Natural killer cell (primary cell): ENCODE data around the gene SLC39A10. TPM values are rescaled to one million over a fixed set of nuclear protein-coding genes. Genes with fewer than 3 reads are reported as not detected.

Experiments
- ATAC-seq, 3 donors: fragments of 150-1000 bp in 2 of 3; fragments of 200-7000 bp in 1 of 3; cut with Tn5 transposase; 1 replicate in 1 of 3; 2 replicates in 2 of 3; pipeline ENCODE4 v1.10.0; 2021; ENCODE audit warnings: mild to moderate bottlenecking in 2 of 3, moderate library complexity in 2 of 3
- DNase-seq, 2 donors: peaks; one replicate each; pipeline versions ENCODE4 v3.0.0 to v3.0.0-alpha.2; 2013 to 2021; ENCODE audit warnings: mixed read lengths in 1 of 2
- H3K27ac ChIP-seq: one replicate; pipeline ENCODE4 v1.5.1; 2013; ENCODE audit warnings: mild to moderate bottlenecking, low read length
- H3K27me3 ChIP-seq: one replicate; pipeline ENCODE4 v1.6.1; 2013; ENCODE audit warnings: low read length; ENCODE audit not compliant: control insufficient read depth, insufficient read depth
- H3K36me3 ChIP-seq: one replicate; pipeline ENCODE4 v1.6.1; 2013; ENCODE audit warnings: low read length; ENCODE audit not compliant: control insufficient read depth, insufficient read depth
- H3K4me1 ChIP-seq: one replicate; pipeline ENCODE4 v1.6.1; 2013; ENCODE audit warnings: low read length; ENCODE audit not compliant: control insufficient read depth, insufficient read depth
- H3K4me3 ChIP-seq: one replicate; pipeline ENCODE4 v1.5.1; 2013; ENCODE audit warnings: low read length
- H3K9me3 ChIP-seq: one replicate; pipeline ENCODE4 v1.6.1; 2013; ENCODE audit warnings: low read length; ENCODE audit not compliant: control insufficient read depth, insufficient read depth
- H3K27ac Mint-ChIP-seq, 2 donors: one replicate each; pipeline ENCODE4 v1.8.0; 2022; ENCODE audit warnings: mild to moderate bottlenecking in 2 of 2, mixed read lengths in 2 of 2, moderate library complexity in 1 of 2
- H3K27me3 Mint-ChIP-seq, 2 donors: one replicate each; pipeline ENCODE4 v1.8.0; 2022; ENCODE audit warnings: low read depth in 2 of 2, mixed read lengths in 2 of 2
- H3K36me3 Mint-ChIP-seq: one replicate; pipeline ENCODE4 v1.8.0; 2022; ENCODE audit warnings: mixed read lengths
- H3K4me1 Mint-ChIP-seq, 2 donors: one replicate each; pipeline ENCODE4 v1.8.0; 2022; ENCODE audit warnings: mixed read lengths in 2 of 2
- H3K4me3 Mint-ChIP-seq: one replicate; pipeline ENCODE4 v1.8.0; 2022; ENCODE audit warnings: mild to moderate bottlenecking, moderate library complexity, mixed read lengths
- H3K9me3 Mint-ChIP-seq, 2 donors: one replicate each; pipeline ENCODE4 v1.8.0; 2022; ENCODE audit warnings: mixed read lengths in 2 of 2
- CTCF ChIP-seq: fragments of 200-600 bp; IDR thresholded peaks from one replicate; pipeline ENCODE4 v1.8.0; 2022; ENCODE audit warnings: antibody characterized with exemption
- WGBS: methylation state at CpG from one replicate; pipeline ENCODE4 v1.1.7; 2013; ENCODE audit warnings: missing lambda C conversion rate; ENCODE audit not compliant: insufficient coverage; 5-methylcytosine and 5-hydroxymethylcytosine counted together
- intact Hi-C: fragments of 100-400 bp; cut with micrococcal nuclease; formaldehyde crosslinking; loops from one replicate; pipeline ENCODE4 v1.14.2; 2022
- total RNA-seq, 4 donors: library from RNA; stranded (reverse); fragments of 120-200 nt in 1 of 4; gene quantifications; one replicate each; pipeline versions ENCODE4 v1.2.3 to v1.2.4, GENCODE V29; 2013 to 2022

SLC39A10 gene
- total RNA-seq, 3 donors from 2014 or later (not counting 1 experiment from before 2014, with no cell fraction given), result 56.5 to 69.6 (median 58.5) TPM

- no peaks in the 10 kb centered on the region for H3K27me3 ChIP-seq
- no CpG with 5 or more reads among the region's 1 CpG for WGBS
- peaks cover 7% of the 10 kb centered on the region for H3K36me3 ChIP-seq
- ATAC-seq, result no peak
- no peak for DNase-seq
- H3K4me1 ChIP-seq, result peaks cover 4% of the 10 kb centered on the region
- peaks cover 3% of the 10 kb centered on the region for H3K9me3 ChIP-seq
- no peak overlapping the region for H3K27ac ChIP-seq
- intact Hi-C loops, result no loop called here
- Mint-ChIP-seq H3K9me3 (peaks cover 7 to 11% of the 10 kb centered on the region in 2 donors), H3K27ac (peak overlapping the region in 1 of 2 donors; percentile 31), H3K4me3 (no peak overlapping the region), H3K27me3 (no peaks in the 10 kb centered on the region), H3K36me3 (peaks cover 13% of the 10 kb centered on the region), H3K4me1 (peaks cover 65 to 69% of the 10 kb centered on the region in 2 donors)
- H3K4me3 ChIP-seq, result no peak overlapping the region
- no peak for TF ChIP-seq CTCF
These were observed 39.0 kb downstream of the SLC39A10 start for GRCh38 chr2:195696012-195696411.

GRCh38 chr2:195697681-195698220 is 40.7 kb downstream of the SLC39A10 start:
- Mint-ChIP-seq H3K4me3 (no peak overlapping the region), H3K4me1 (peaks cover 56 to 59% of the 10 kb centered on the region in 2 donors), H3K9me3 (peaks cover 9 to 15% of the 10 kb centered on the region in 2 donors), H3K27me3 (no peaks in the 10 kb centered on the region), H3K27ac (peak overlapping the region; percentile 8 to 12), H3K36me3 (peaks cover 20% of the 10 kb centered on the region)
- Histone ChIP-seq H3K4me3 (no peak overlapping the region), H3K9me3 (peaks cover 3% of the 10 kb centered on the region), H3K4me1 (peaks cover 4% of the 10 kb centered on the region), H3K36me3 (peaks cover 7% of the 10 kb centered on the region), H3K27me3 (no peaks in the 10 kb centered on the region), H3K27ac (no peak overlapping the region)
- intact Hi-C loops, result no loop called here
- DNase-seq, result no peak
- WGBS, result 93% methylated on average over 3 of the region's 3 CpGs
- no peak for TF ChIP-seq CTCF
- no peak for ATAC-seq

- Mint-ChIP-seq H3K27ac (no peak overlapping the region), H3K36me3 (peaks cover 20% of the 10 kb centered on the region)
- no peaks in the 10 kb centered on the region for H3K9me3 ChIP-seq
These were observed 43.5 kb downstream of the SLC39A10 start for GRCh38 chr2:195700480-195700879.

More at GRCh38 chr2:195700480-195700879, 43.5 kb downstream of the SLC39A10 start:
- Histone ChIP-seq H3K4me3 (no peak overlapping the region), H3K27me3 (no peaks in the 10 kb centered on the region), H3K27ac (no peak overlapping the region), H3K4me1 (peaks cover 1% of the 10 kb centered on the region), H3K36me3 (peaks cover 4% of the 10 kb centered on the region)
- H3K4me1 Mint-ChIP-seq, result peaks cover 34 to 42% of the 10 kb centered on the region in 2 donors
- no peaks in the 10 kb centered on the region for H3K27me3 Mint-ChIP-seq
- no peak for TF ChIP-seq CTCF
- intact Hi-C loops, result no loop called here
- ATAC-seq, result no peak
- H3K9me3 Mint-ChIP-seq, result peaks cover 9 to 15% of the 10 kb centered on the region in 2 donors
- no peak overlapping the region for H3K4me3 Mint-ChIP-seq
- DNase-seq, result no peak
- 100% methylated on average over 3 of the region's 3 CpGs for WGBS
